ENCODE measurements around the gene AFG1L.
"Not testable (repeated sequence)": the region's sequence is repeated elsewhere in the genome, so short reads cannot be mapped to it uniquely, and the experiment has no call there.

AFG1L gene

GRCh38 chr6:108291091-108291490 lies 3.8 kb upstream of the AFG1L start:
- no peak for DNase-seq (ENCODE audit: low spot score)

- not testable (repeated sequence) for DNase-seq (ENCODE audit: low spot score)
These were observed 2.3 kb upstream of the AFG1L start for GRCh38 chr6:108292561-108292960.

- no peak for DNase-seq (ENCODE audit: low spot score)
These were observed 1.1 kb upstream of the AFG1L start for GRCh38 chr6:108293527-108294296.

GRCh38 chr6:108294297-108294726 lies 542 bp upstream of the AFG1L start:
- no peak for DNase-seq (ENCODE audit: low spot score)

GRCh38 chr6:108295676-108296075 lies 822 bp downstream of the AFG1L start:
- no peak for DNase-seq (ENCODE audit: low spot score)

GRCh38 chr6:108302386-108302785 lies 7.5 kb downstream of the AFG1L start:
- no peak for DNase-seq (ENCODE audit: low spot score)

GRCh38 chr6:108304646-108305045 lies 9.8 kb downstream of the AFG1L start:
- DNase-seq (ENCODE audit: low spot score), result no peak

GRCh38 chr6:108308641-108309040 lies 13.8 kb downstream of the AFG1L start:
- not testable (repeated sequence) for DNase-seq (ENCODE audit: low spot score)

- no peak for DNase-seq (ENCODE audit: low spot score)
These were observed 15.0 kb downstream of the AFG1L start for GRCh38 chr6:108309844-108310243.

GRCh38 chr6:108312605-108313004 lies 17.8 kb downstream of the AFG1L start:
- DNase-seq (ENCODE audit: low spot score), result no peak

GRCh38 chr6:108321253-108321747 lies 26.4 kb downstream of the AFG1L start:
- no peak for DNase-seq (ENCODE audit: low spot score)

- no peak for DNase-seq (ENCODE audit: low spot score)
These were observed 27.9 kb downstream of the AFG1L start for GRCh38 chr6:108322728-108323127.

- no peak for DNase-seq (ENCODE audit: low spot score)
These were observed 29.0 kb downstream of the AFG1L start for GRCh38 chr6:108323710-108324466.

- not testable (repeated sequence) for DNase-seq (ENCODE audit: low spot score)
These were observed 35.4 kb downstream of the AFG1L start for GRCh38 chr6:108330221-108330785.

- no peak for DNase-seq (ENCODE audit: low spot score)
These were observed 36.0 kb downstream of the AFG1L start for GRCh38 chr6:108330806-108331205.

GRCh38 chr6:108331982-108332381 lies 37.1 kb downstream of the AFG1L start:
- no peak for DNase-seq (ENCODE audit: low spot score)

GRCh38 chr6:108336971-108337370 lies 42.1 kb downstream of the AFG1L start:
- DNase-seq (ENCODE audit: low spot score), result no peak

- no peak for DNase-seq (ENCODE audit: low spot score)
These were observed 42.9 kb downstream of the AFG1L start for GRCh38 chr6:108337721-108338120.

GRCh38 chr6:108341372-108341771 lies 46.5 kb downstream of the AFG1L start:
- no peak for DNase-seq (ENCODE audit: low spot score)

- DNase-seq (ENCODE audit: low spot score), result no peak
These were observed 49.0 kb downstream of the AFG1L start for GRCh38 chr6:108343894-108344293.

GRCh38 chr6:108348655-108349349 lies 53.9 kb downstream of the AFG1L start:
- DNase-seq (ENCODE audit: low spot score), result no peak

GRCh38 chr6:108350528-108350927 lies 55.7 kb downstream of the AFG1L start:
- no peak for DNase-seq (ENCODE audit: low spot score)

Measured in COLO829 (cell line).